ENCODE measurements around the gene GARIN5A.

GARIN5A gene

DNA sequence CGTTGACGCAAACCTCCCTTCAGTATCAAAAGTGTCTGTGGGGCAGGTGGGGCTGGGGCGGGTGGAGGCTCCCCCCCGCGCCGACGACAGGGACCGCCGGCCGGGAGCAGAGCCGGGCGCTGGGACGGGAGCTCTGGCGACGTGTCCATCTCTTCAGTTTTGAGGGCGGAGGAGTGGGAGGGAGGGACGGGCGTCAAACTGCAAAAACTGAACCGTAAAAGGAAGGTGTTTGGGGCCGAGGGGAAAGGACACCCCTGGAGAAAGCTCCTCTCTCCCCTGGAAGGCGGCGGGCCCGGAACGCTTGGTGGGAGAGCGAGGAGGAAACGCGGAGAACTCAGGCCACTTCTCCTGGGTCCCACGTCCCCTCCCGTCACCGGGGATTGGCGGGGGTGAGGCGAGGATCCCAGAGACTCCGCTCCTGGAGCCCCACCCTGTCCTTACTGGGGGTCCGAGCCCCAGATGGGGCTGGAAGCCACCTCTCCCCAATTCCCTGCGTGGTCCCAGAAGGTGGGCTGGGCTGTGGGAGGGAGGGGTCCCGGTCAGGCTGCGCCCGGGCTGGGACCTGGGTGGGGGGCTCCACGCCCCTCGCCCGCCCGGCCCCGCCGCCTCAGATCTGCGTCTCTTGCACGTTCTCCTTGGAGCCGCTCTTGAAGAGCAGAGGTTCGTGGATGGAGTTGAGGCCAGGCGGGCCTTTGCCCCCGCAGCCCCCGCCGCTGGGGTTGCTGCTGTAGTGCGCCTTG is 40.5 kb upstream of the GARIN5A start:
- DNase-seq (ENCODE audit: low read depth): no peak
- no peak overlapping the region for H3K4me3 ChIP-seq (replicated peaks; ENCODE audit: low read depth, low read length)
- TF ChIP-seq, protein P1, sequence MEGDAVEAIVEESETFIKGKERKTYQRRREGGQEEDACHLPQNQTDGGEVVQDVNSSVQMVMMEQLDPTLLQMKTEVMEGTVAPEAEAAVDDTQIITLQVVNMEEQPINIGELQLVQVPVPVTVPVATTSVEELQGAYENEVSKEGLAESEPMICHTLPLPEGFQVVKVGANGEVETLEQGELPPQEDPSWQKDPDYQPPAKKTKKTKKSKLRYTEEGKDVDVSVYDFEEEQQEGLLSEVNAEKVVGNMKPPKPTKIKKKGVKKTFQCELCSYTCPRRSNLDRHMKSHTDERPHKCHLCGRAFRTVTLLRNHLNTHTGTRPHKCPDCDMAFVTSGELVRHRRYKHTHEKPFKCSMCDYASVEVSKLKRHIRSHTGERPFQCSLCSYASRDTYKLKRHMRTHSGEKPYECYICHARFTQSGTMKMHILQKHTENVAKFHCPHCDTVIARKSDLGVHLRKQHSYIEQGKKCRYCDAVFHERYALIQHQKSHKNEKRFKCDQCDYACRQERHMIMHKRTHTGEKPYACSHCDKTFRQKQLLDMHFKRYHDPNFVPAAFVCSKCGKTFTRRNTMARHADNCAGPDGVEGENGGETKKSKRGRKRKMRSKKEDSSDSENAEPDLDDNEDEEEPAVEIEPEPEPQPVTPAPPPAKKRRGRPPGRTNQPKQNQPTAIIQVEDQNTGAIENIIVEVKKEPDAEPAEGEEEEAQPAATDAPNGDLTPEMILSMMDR (IDR thresholded peaks at IDR 0.05; ENCODE audit: low read length, missing control alignments): no peak

DNA sequence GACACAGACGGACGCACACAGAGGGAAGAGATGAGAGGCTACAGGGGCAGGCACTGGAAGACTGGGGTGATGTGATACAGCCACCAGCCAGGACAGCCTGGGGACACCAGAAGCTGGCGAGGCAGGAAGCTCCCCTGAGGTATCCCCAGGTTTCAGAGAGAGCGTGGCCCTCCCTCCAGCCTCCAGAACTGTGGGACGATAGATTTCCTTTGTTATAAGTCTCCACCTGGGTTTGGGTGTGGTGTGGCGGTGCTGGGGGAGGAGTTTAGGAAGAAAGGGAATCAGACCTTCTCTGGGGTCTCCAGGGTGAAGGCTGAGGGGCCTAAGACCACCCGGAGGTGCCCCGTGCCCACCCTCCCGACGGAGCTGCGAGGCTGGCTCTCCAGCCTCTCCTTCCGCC is 39.8 kb upstream of the GARIN5A start:
- TF ChIP-seq, protein P1 (IDR thresholded peaks at IDR 0.05; ENCODE audit: low read length, missing control alignments): no peak
- no peak overlapping the region for H3K4me3 ChIP-seq (replicated peaks; ENCODE audit: low read depth, low read length)
- no peak for DNase-seq (ENCODE audit: low read depth)

DNA sequence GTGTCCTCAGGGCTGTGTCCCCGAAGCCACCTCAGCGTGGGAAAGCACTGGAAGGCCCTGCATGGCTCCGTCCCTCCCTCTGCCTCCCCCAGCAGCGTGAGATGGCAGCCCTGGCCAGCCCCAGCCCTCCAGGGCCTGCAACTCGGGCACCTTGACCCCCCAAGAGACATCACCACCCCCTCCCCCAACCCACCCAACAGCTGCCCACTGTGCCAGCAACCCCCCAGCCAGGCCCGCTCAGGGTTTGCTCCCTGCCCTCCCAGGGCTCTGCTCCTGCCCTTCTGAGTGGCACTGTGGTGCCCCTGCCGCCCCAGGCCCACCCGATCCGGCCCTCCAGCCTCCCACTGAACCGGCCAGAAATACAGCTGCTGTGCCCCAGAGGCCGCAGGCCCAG is 38.5 kb upstream of the GARIN5A start:
- H3K4me3 ChIP-seq (replicated peaks; ENCODE audit: low read depth, low read length): no peak overlapping the region
- TF ChIP-seq, protein P1 (IDR thresholded peaks at IDR 0.05; ENCODE audit: low read length, missing control alignments): no peak
- no peak for DNase-seq (ENCODE audit: low read depth)

DNA sequence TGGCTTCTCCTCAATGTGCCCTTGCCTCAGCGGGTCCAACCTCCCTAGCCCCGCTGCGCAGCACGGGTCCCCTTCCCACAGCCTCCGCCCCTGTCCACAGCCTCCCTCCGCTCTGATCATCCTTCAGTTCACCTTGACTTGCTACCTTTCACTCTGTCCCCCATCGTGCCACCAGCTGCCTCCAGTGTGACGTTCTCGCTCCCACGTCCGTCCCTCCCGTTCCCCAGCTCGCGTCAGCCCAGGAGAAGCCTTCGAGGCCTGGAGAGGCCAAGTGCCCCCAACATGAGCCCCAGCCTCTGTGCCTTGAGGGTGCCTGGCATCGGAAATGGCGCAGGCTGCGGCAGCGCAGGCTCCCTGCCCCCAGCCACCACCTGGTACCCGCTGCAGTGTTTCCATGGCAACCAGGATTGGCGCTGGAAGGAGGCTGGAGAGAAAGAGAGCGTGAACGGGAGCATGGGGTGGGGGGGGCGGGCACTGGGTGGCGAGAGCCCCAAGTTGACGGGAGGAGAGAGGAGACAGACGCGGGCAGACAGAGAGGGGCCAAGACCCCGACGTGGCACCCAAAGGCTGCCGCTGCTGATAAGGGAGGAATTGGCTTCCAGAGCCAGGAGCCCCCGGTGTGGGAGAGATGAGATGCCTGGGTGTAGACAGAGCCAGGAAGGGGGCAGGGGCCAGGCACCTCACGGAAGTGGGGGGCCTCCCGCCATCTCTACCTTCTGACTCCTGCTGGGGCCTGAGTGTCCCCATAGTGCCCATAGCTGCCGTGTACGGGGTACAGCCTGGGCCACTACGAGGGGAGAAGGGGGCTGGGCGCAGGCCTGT is 37.9 kb upstream of the GARIN5A start:
- DNase-seq (ENCODE audit: low read depth): no peak
- TF ChIP-seq, protein P1 (IDR thresholded peaks at IDR 0.05; ENCODE audit: low read length, missing control alignments): no peak
- H3K4me3 ChIP-seq (replicated peaks; ENCODE audit: low read depth, low read length): no peak overlapping the region

DNA sequence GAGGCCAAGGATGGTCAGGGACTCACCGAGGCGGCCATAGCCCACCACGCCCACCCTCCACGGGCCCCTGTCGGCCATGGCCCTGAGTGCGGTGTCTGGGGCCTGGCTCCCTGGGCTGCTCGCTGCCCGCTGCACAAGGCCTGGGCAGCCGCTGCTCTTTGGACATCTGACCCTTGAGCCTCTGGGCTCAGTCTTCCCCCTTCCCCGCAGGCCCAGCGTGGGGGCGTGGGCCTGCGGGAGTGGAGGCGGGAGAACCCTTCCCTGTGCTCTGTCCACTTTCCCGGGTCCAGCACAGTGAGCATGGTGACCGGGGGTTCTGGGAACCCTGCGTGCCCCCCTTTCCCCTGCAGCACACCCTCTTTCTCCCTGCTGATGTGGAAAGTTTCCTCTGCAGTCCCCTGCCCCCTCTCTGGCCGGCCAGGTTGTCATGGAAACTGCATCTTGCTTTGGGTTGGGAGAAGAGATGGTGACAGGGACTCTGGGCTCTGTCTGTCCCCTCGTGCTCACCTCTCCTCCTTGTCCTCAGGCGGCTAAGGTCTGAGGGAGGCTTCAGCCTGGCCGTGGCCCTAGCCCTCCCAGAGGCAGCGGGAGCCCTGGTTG is 37.2 kb upstream of the GARIN5A start, which contains the start of gene ASPDH:
Gene ASPDH (minus strand): TSS at position 168 of the 600 bp plus-strand sequence. CDS start 90 bp downstream, at position 78.
- no peak for DNase-seq (ENCODE audit: low read depth)
- no peak within 1 kb of the TSS for H3K4me3 ChIP-seq (replicated peaks; ENCODE audit: low read depth, low read length)
- TF ChIP-seq, protein P1 (IDR thresholded peaks at IDR 0.05; ENCODE audit: low read length, missing control alignments): no peak

DNA sequence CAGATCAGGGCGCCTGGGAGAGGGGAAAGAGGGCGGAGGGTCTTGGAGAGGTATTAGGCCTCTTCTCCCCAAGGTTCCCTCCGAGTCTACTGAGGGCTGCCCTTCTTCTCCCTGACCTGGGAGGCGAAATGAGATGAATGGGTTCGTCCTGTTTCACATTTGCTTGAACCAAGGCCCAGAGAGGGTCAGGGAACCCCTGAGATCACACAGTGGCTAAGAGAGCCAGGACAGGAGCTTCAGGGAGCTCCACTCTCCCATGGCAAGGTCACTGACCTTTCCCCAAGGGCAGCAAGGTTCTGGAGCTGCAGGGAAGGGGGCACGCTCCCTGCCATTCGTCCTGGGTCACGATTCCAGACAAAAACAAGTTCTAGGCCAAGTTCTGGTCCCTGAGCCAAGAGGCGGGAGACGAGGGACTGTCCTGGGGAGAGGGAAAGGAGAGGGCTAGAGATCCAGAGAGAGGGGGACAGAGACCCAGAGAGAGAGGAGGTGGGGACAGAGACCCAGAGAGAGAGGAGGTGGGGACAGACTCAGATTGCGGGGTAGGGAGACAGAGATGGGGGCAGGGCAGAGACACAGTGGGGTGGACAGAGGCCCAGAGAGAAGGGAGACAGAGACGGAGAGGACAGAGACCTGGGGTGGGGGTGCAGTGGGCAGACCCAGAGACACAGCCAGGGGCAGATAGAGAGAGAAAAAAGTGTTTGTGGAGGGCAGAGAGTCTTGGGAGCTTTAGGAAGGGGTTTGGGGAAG is 36.5 kb upstream of the GARIN5A start:
- TF ChIP-seq, protein P1 (IDR thresholded peaks at IDR 0.05; ENCODE audit: low read length, missing control alignments): no peak
- no peak for DNase-seq (ENCODE audit: low read depth)
- H3K4me3 ChIP-seq (replicated peaks; ENCODE audit: low read depth, low read length): no peak overlapping the region
